HEK293 (cell line): ENCODE results near the gene GP1BB.

ENCODE experiments used
- CTCF ChIA-PET: fragments of 350-600 bp; formaldehyde crosslinking; extraction: SDS; loops from one replicate; lab custom pipeline; 2021; ENCODE audit warnings: antibody characterized with exemption; lab: Yijun Ruan, JAX
- POLR2A ChIA-PET: fragments of 300-600 bp; formaldehyde crosslinking; extraction: SDS; loops from one replicate; lab custom pipeline; 2020; ENCODE audit warnings: antibody characterized with exemption, inconsistent platforms; lab: Yijun Ruan, JAX
- H3K27ac ChIP-seq: fragments of 200-500 bp; sonication (Bioruptor generic); 2 replicates; pipeline ENCODE4 v1.5.1; 2014; ENCODE audit warnings: low read depth, low read length, control low read depth, inconsistent platforms; ENCODE audit errors: extremely low read depth
- H3K36me3 ChIP-seq, 2 experiments: fragments of 200-500 bp in 1 of 2; sonication (Bioruptor generic) in 1 of 2; 1 replicate in 1 of 2; 2 replicates in 1 of 2; pipeline ENCODE4 v1.5.1; 2014 to 2017; ENCODE audit warnings: inconsistent platforms in 2 of 2, low read length in 2 of 2; ENCODE audit not compliant: control insufficient read depth in 2 of 2, insufficient read depth in 1 of 2
- H3K4me1 ChIP-seq: fragments of 200-500 bp; sonication (Bioruptor generic); 2 replicates; pipeline ENCODE4 v1.5.1; 2014; ENCODE audit warnings: mild to moderate bottlenecking, low read length, inconsistent platforms; ENCODE audit not compliant: control insufficient read depth, insufficient read depth
- H3K4me3 ChIP-seq: 2 replicates; pipeline ENCODE4 v1.5.1; 2011; ENCODE audit warnings: low read depth, mild to moderate bottlenecking, control low read depth, low read length, moderate library complexity
- H3K9me3 ChIP-seq: fragments of 200-500 bp; sonication (Bioruptor generic); 2 replicates; pipeline ENCODE4 v1.5.1; 2014; ENCODE audit warnings: low read depth, low read length, inconsistent platforms; ENCODE audit not compliant: control insufficient read depth, insufficient read depth
- FEZF1 ChIP-seq: fragments of 450-650 bp; formaldehyde crosslinking; IDR thresholded peaks from 2 replicates; pipeline ENCODE4 v1.5.1; 2016; ENCODE audit warnings: missing biosample characterization, missing genetic modification characterization
- GLIS2 ChIP-seq: fragments of 450-650 bp; formaldehyde crosslinking; IDR thresholded peaks from 2 replicates; pipeline ENCODE4 v1.5.1; 2016; ENCODE audit warnings: missing biosample characterization, missing genetic modification characterization
- HOXC10 ChIP-seq: sonication (generic); formaldehyde crosslinking; IDR thresholded peaks from 2 replicates; pipeline ENCODE4 v1.8.1; 2023; ENCODE audit warnings: mild to moderate bottlenecking, missing genetic modification reagents
- HOXD13 ChIP-seq: sonication (generic); formaldehyde crosslinking; IDR thresholded peaks from 2 replicates; pipeline ENCODE4 v1.8.0; 2022; ENCODE audit warnings: missing genetic modification reagents, borderline replicate concordance
- SP3 ChIP-seq: fragments of 450-650 bp; formaldehyde crosslinking; IDR thresholded peaks from 2 replicates; pipeline ENCODE4 v1.5.1; 2016; ENCODE audit warnings: missing biosample characterization, missing genetic modification characterization
- TRIM28 ChIP-seq: IDR thresholded peaks from 2 replicates; pipeline ENCODE4 v1.6.1; 2011; ENCODE audit warnings: low read length, control low read depth, borderline replicate concordance
- YY1 ChIP-seq: fragments of 450-650 bp; formaldehyde crosslinking; IDR thresholded peaks from 2 replicates; pipeline ENCODE4 v1.5.1; 2018; ENCODE audit warnings: missing biosample characterization, missing genetic modification characterization
- ZFP3 ChIP-seq: fragments of 450-650 bp; formaldehyde crosslinking; IDR thresholded peaks from 2 replicates; pipeline ENCODE4 v1.5.1; 2016; ENCODE audit warnings: low read depth, missing biosample characterization, missing genetic modification characterization
- ZNF175 ChIP-seq: fragments of 450-650 bp; formaldehyde crosslinking; IDR thresholded peaks from 2 replicates; pipeline ENCODE4 v1.5.1; 2016; ENCODE audit warnings: missing biosample characterization, missing genetic modification characterization
- ZNF366 ChIP-seq: fragments of 450-650 bp; formaldehyde crosslinking; conservative IDR thresholded peaks from 2 replicates; pipeline ENCODE4 v1.5.1; 2016; ENCODE audit warnings: missing biosample characterization, missing genetic modification characterization
- ZNF521 ChIP-seq: fragments of 450-650 bp; formaldehyde crosslinking; IDR thresholded peaks from 2 replicates; pipeline ENCODE4 v1.5.1; 2017; ENCODE audit warnings: missing biosample characterization, mild to moderate bottlenecking, missing genetic modification characterization
- ZNF544 ChIP-seq: fragments of 450-650 bp; formaldehyde crosslinking; IDR thresholded peaks from 2 replicates; pipeline ENCODE4 v1.5.0; 2017; ENCODE audit warnings: missing biosample characterization, missing genetic modification characterization
- ZNF548 ChIP-seq: fragments of 450-650 bp; formaldehyde crosslinking; IDR thresholded peaks from 2 replicates; pipeline ENCODE4 v1.5.1; 2016; ENCODE audit warnings: missing biosample characterization, missing genetic modification characterization
- ZNF561 ChIP-seq: fragments of 450-650 bp; IDR thresholded peaks from 2 replicates; pipeline ENCODE4 v1.5.1; 2018; ENCODE audit warnings: missing biosample characterization, missing genetic modification characterization, borderline replicate concordance
- ZNF585B ChIP-seq: fragments of 450-650 bp; formaldehyde crosslinking; IDR thresholded peaks from 2 replicates; pipeline ENCODE4 v1.5.1; 2016; ENCODE audit warnings: missing biosample characterization, missing genetic modification characterization
- ZNF701 ChIP-seq: fragments of 450-650 bp; formaldehyde crosslinking; IDR thresholded peaks from 2 replicates; pipeline ENCODE4 v1.5.1; 2016; ENCODE audit warnings: missing biosample characterization, missing genetic modification characterization
- ZNF768 ChIP-seq: fragments of 450-650 bp; formaldehyde crosslinking; IDR thresholded peaks from 2 replicates; pipeline ENCODE4 v1.5.1; 2018; ENCODE audit warnings: missing biosample characterization, mild to moderate bottlenecking, missing genetic modification characterization
- ZSCAN16 ChIP-seq: fragments of 450-650 bp; formaldehyde crosslinking; IDR thresholded peaks from 2 replicates; pipeline ENCODE4 v1.5.1; 2016; ENCODE audit warnings: missing biosample characterization, missing genetic modification characterization
- TF ChIP-seq, protein P1 (sequence below): fragments of 450-650 bp; formaldehyde crosslinking; conservative IDR thresholded peaks from 2 replicates; pipeline ENCODE4 v1.5.1; 2016; ENCODE audit warnings: low read depth, missing biosample characterization, missing genetic modification characterization
- TF ChIP-seq, protein P2 (sequence below): fragments of 450-650 bp; formaldehyde crosslinking; conservative IDR thresholded peaks from 2 replicates; pipeline ENCODE4 v1.5.1; 2016; ENCODE audit warnings: low read depth, missing biosample characterization, missing genetic modification characterization
- TF ChIP-seq, protein P3 (sequence below): fragments of 450-650 bp; IDR thresholded peaks from 2 replicates; pipeline ENCODE4 v1.5.1; 2018; ENCODE audit warnings: missing biosample characterization, mild to moderate bottlenecking, missing genetic modification characterization

Gene GP1BB

DNA sequence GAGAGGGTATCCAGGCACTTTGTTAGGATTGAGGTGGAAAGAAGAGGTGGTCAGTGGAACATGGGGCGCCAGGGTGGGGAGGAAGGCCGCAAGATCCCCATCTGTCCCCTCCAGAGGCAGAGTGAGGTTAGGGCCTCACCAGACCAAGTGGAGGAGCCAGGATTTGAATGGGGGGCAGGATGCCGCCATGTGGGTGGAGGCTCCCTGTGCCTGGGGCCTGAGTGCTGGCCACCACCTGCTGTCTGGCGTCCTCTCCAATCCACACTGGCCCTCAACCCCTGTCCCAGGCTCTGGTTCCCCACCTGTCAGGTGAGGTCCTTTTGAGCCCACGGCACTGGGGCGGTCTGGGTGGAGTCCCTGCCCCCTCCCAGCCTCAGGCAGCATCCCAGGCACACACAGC lies 19.7 kb downstream of the GP1BB start (continued):
- TF ChIP-seq, protein P1, sequence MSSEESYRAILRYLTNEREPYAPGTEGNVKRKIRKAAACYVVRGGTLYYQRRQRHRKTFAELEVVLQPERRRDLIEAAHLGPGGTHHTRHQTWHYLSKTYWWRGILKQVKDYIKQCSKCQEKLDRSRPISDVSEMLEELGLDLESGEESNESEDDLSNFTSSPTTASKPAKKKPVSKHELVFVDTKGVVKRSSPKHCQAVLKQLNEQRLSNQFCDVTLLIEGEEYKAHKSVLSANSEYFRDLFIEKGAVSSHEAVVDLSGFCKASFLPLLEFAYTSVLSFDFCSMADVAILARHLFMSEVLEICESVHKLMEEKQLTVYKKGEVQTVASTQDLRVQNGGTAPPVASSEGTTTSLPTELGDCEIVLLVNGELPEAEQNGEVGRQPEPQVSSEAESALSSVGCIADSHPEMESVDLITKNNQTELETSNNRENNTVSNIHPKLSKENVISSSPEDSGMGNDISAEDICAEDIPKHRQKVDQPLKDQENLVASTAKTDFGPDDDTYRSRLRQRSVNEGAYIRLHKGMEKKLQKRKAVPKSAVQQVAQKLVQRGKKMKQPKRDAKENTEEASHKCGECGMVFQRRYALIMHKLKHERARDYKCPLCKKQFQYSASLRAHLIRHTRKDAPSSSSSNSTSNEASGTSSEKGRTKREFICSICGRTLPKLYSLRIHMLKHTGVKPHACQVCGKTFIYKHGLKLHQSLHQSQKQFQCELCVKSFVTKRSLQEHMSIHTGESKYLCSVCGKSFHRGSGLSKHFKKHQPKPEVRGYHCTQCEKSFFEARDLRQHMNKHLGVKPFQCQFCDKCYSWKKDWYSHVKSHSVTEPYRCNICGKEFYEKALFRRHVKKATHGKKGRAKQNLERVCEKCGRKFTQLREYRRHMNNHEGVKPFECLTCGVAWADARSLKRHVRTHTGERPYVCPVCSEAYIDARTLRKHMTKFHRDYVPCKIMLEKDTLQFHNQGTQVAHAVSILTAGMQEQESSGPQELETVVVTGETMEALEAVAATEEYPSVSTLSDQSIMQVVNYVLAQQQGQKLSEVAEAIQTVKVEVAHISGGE (tag by site-specific recombination): no peak

DNA sequence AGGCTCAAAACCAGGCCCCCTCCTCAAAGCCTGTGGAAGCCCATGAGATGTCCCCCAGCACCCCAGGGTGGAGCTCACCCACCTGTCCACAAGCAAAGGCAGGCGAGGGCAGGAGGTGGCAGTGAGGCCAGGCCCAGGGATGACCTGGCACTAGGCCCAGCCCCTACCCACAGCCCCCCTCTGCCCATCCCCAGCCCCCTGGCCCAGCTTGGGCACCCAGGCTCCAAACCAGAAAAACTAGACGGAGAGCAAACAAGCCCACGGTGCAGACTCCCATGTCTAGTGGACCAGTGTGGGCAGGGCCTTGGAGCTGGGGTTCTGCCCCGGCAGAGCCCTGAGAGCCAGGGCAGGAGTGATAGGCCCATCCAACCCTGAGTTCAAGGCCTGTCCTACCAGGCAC lies 20.3 kb downstream of the GP1BB start:
- Histone ChIP-seq H3K36me3 (no peaks in the 10 kb centered on the region), H3K9me3 (no peaks in the 10 kb centered on the region), H3K4me3 (no peak overlapping the region), H3K4me1 (no peaks in the 10 kb centered on the region), H3K27ac (no peak overlapping the region)
- ChIA-PET CTCF (interaction anchor here (0.6 to 4.0 kb wide), 3 partner anchors 13 to 118 kb away, joined by 3 to 25 read pairs (median 4); no protein-coding TSS in a partner anchor), POLR2A (no interaction called here)
- TF ChIP-seq FEZF1 (tag by site-specific recombination) (no peak), ZNF548 (tag by site-specific recombination) (no peak), ZFP3 (no peak), ZNF701 (no peak), SP3 (tag by site-specific recombination) (no peak), ZNF544 (tag by site-specific recombination) (no peak), TRIM28 (no peak), GLIS2 (no peak), HOXC10 (CRISPR knock-in tag) (no peak), ZNF585B (no peak), ZSCAN16 (tag by site-specific recombination) (no peak), ZNF768 (tag by site-specific recombination) (no peak), YY1 (tag by site-specific recombination) (no peak), ZNF561 (no peak), HOXD13 (CRISPR knock-in tag) (no peak), ZNF366 (tag by site-specific recombination) (no peak), ZNF521 (tag by site-specific recombination) (no peak), ZNF175 (tag by site-specific recombination) (no peak)
- TF ChIP-seq, protein P2, sequence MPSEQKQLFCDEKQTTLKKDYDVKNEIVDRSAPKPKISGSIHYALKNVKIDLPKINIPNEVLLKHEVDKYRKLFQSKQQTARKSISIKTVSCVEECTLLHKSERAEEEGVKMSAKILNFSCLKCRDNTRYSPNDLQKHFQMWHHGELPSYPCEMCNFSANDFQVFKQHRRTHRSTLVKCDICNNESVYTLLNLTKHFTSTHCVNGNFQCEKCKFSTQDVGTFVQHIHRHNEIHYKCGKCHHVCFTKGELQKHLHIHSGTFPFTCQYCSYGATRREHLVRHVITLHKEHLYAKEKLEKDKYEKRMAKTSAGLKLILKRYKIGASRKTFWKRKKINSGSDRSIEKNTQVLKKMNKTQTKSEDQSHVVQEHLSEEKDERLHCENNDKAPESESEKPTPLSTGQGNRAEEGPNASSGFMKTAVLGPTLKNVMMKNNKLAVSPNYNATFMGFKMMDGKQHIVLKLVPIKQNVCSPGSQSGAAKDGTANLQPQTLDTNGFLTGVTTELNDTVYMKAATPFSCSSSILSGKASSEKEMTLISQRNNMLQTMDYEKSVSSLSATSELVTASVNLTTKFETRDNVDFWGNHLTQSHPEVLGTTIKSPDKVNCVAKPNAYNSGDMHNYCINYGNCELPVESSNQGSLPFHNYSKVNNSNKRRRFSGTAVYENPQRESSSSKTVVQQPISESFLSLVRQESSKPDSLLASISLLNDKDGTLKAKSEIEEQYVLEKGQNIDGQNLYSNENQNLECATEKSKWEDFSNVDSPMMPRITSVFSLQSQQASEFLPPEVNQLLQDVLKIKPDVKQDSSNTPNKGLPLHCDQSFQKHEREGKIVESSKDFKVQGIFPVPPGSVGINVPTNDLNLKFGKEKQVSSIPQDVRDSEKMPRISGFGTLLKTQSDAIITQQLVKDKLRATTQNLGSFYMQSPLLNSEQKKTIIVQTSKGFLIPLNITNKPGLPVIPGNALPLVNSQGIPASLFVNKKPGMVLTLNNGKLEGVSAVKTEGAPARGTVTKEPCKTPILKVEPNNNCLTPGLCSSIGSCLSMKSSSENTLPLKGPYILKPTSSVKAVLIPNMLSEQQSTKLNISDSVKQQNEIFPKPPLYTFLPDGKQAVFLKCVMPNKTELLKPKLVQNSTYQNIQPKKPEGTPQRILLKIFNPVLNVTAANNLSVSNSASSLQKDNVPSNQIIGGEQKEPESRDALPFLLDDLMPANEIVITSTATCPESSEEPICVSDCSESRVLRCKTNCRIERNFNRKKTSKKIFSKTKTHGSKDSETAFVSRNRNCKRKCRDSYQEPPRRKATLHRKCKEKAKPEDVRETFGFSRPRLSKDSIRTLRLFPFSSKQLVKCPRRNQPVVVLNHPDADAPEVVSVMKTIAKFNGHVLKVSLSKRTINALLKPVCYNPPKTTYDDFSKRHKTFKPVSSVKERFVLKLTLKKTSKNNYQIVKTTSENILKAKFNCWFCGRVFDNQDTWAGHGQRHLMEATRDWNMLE (tag by site-specific recombination): no peak
- TF ChIP-seq, protein P3, sequence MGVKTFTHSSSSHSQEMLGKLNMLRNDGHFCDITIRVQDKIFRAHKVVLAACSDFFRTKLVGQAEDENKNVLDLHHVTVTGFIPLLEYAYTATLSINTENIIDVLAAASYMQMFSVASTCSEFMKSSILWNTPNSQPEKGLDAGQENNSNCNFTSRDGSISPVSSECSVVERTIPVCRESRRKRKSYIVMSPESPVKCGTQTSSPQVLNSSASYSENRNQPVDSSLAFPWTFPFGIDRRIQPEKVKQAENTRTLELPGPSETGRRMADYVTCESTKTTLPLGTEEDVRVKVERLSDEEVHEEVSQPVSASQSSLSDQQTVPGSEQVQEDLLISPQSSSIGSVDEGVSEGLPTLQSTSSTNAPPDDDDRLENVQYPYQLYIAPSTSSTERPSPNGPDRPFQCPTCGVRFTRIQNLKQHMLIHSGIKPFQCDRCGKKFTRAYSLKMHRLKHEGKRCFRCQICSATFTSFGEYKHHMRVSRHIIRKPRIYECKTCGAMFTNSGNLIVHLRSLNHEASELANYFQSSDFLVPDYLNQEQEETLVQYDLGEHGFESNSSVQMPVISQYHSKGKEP (tag by site-specific recombination): no peak
